Hindlimb muscle (tissue), 1 donor: ENCODE results near the gene MEGF6. TPM values are rescaled to one million over a fixed set of nuclear protein-coding genes. Genes with fewer than 3 reads are reported as not detected.

Experiments
- DNase-seq: peaks from one replicate; pipeline ENCODE4 v3.0.0-alpha.2; 2013
- polyA plus RNA-seq: library from polyadenylated mRNA; unstranded; fragments of 120-200 nt; gene quantifications from one replicate; pipeline ENCODE4 v1.2.1, GENCODE V29; 2013; ENCODE audit not compliant: insufficient read length

Gene MEGF6
- polyA plus RNA-seq, 1 donor, result 15.6 TPM

- no peak for DNase-seq
Measured at GRCh38 chr1:3535732-3536131, 75.6 kb downstream of the MEGF6 start.

DNA sequence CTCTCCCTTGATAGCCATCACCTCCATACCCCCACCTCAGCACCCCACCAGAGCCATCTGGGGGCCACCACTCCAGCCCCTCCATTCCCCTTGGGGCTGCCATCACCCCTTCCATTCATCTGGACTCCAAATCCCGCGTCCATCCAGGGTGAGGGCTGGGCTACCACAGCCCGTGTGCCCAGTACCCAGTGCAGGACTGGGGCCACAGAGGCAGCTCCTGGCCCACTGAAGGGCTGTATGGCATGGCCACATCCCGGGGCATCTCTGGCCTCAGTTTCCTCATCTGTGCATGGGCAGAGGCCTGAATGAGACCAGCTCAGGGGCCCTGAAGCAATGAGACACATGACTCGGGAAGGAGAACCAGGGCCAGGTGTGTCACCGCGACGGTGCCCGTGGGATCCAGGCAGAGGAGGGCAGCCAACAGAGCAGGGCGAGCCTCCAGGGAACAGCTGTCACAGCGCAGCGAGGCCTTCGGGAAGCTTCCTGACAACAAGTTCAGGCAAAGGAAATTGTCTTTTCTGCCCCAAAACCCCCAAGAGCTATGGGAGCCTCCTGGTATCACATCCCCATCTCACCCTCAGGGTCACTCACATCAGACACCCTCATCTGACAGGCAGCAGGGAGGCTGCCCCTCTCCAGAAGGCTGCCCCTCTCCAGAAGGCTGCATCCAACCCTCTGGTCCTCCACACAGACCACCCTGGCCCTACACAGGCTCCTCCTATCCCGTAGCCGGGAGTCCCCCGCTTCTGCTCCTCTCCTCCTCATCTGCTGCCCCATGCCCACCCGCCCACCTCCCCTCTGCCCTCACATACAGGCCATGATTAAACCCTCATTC, 76.3 kb downstream of the MEGF6 start:
- no peak for DNase-seq

GRCh38 chr1:3533067-3534048, 78.0 kb downstream of the MEGF6 start:
- DNase-seq, result no peak

GRCh38 chr1:3531928-3532327, 79.4 kb downstream of the MEGF6 start:
- DNase-seq, result no peak

DNA sequence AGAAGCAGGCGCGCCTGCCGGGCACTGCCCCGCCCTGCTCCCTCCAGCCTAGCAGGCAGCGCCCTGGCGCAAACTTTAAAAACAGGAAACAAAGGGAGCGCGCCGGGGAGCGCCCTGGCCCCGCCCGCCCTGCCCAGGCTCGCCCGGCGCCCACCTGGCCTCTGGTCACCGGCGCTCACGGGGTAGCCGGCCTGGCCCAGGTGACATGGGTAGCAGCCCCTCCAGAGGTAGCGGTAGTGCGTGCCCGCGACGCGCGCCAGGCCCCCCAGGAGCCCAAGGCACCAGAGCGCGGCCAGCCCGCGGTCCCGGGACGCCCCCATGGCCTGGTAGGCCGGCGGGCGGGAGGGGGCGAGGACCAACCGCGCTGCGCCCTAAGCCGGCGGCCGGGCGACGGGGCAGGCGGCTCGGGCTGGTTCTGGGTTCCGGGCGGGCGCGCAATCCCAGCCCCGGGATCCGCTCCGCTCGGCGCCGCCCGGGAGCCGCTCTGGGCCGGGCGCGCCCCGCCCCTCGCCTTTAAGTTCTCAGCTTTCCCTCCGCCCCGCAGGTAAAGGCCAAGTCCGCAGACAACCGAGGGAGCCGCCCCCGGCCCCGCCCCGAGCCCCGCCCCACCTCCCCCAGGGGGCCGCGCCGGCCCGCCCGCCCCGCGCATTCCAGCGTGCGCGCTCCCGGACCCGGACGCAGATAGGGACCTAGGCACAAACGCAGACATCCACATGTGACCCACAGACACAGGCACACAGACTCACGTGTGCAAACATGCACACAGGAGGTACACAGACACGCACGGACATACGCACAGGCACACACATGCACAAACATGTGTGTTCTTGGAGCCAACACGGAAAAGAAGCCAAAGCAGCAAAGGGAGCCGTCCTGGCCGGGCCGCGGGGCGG, 80.1 kb downstream of the MEGF6 start:
- peak; percentile 76 for DNase-seq

- no peak for DNase-seq
Measured at GRCh38 chr1:3530086-3530925, 81.0 kb downstream of the MEGF6 start.

DNA sequence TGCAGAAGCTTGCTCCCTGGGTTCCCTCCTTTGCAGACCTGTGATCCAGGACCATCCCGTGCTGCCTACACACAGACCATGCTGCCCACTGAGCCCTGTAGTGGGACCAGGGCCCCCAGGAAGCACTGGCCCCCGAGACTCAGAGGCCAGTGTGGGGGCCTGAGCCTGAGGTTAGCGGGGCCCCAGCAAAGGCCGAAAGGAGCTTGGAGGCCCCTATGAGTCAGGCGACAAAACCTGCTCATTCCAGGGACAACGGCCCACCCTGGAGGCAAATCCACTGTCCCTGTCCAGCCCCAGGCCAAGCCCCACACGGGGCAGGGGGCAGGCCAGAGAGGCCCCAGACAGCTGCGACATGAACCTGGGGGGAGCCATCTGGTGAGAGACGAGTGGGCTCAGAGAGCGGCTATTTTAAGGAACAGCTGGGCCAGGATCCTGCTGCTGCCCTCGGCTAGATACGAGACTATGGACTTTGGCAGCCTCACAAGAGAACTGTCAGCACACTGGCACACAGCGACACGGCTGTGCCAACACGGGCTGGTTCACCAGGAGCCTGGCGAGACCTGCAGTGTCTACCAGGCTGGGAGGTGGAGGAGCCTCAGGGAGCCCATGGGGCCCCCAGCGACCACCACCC, 82.1 kb downstream of the MEGF6 start:
- DNase-seq, result no peak

- DNase-seq, result no peak
Measured at GRCh38 chr1:3527774-3528173, 83.5 kb downstream of the MEGF6 start.

DNA sequence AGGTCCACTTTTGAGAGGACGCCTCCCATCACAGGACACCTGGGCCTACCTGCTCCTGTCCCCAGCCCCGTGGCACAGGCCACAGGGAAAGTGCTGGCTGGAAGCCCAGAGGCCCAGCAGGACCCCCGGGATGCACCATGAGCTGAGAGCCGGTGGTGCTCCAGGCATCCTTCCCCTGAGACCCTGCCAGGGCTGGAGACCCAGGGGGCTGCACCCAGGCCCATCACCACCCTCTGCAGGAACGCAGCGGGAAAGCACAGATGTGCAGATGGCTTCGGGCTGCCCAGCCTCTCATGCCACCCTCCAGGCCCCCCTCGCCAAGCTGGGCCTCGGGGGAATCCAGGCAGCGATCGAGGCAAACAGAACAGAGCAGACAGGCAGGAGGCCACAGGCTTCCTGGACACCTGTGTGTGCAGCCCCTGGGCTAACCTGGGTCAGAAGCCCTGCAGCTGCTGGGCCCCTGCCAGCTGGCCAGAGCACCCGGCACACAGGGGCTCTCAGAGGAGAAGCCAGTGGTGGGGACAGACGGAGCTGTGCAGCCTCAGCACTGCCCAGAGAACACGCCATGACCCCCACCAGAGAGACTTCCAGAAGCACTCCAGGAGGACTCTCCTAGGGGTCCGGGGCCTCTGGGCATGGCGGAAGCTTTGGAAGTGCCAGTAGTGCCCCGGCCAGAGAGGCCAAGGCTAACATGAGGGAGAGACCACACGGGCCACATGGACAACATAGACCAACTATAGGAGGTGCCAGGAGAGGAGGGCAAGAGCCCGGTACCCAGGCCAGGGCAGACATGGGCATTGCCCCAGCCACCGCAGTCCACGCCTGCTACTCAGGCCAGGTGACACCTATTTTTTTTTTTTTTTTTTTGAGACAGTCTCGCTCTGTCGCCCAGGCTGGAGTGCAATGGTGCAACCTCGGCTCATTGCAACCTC, 85.5 kb downstream of the MEGF6 start:
- no peak for DNase-seq

DNA sequence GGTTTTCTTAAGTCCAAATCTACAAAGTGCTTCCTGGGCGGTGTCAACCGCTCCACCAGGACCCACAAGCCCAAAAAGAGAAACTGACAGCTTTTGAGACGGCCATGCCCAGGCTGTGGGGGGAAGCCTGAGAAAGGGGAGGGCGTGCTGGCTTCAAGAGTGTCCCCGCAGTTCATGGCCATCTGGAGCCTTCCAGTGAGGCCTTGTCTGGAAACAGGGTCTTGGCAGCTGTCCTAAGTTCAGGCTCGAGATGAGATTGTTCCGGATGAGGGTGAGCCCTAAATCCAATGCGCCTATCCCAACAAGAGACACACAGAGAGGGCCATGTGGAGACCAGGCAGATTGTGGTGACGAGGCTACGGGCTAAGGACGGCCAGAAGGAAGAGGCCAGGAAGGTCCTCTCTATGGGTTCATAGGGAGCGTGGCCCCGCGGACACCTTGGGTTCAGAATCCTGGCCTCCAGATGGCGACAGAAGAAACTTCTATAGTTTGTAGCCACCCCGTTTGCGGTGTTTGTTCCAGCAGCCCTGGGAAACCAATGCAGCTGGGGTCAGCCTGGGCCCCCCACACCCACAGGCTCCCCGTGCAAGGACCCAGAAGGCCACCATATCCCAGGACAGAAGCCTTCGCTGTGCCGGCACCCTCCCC, 86.6 kb downstream of the MEGF6 start:
- DNase-seq, result no peak

DNA sequence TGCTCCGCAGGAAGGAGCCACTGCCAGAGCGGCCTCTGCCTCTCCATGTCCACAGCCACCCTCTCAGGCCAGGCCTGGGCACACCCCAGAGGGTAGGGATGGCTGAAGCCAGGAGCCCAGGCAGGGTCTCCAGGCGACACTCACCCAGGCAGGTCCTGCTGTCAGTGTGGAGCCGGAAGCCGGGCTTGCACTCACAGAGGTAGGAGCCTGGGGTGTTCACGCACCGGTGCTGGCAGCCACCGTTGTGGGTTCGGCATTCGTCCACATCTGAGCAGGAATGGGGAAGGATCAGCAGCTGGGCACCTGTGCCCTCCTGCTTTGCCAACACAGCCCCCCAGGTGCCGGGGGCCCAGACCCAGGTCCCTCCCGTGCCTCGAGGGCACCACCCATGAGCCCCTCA, 87.3 kb downstream of the MEGF6 start:
- DNase-seq, result no peak

- peak; percentile 80 for DNase-seq
Measured at GRCh38 chr1:3522564-3523265, 88.6 kb downstream of the MEGF6 start.

DNA sequence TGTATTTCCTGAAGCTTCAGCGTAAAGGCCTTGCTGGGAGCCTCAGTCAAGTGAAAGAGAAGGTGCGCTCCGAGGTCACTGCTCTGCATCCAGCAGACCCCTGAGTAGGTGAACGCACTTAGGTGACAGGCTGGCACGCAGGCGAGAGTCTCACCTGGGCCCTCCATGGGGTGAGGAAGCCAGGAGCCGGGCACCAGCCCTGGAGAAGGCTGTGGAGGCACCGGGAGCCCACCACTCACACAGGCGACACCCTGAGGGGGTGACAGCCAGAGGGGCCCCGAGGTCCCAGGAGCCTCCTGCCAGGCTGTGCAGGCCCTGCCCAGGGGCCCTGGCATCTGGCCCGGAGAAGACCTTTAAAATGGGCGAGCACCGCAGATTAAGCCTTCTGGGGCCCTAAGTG, 89.2 kb downstream of the MEGF6 start:
- no peak for DNase-seq

- DNase-seq, result no peak
Measured at GRCh38 chr1:3521426-3521825, 89.9 kb downstream of the MEGF6 start.

GRCh38 chr1:3520419-3521378, 90.6 kb downstream of the MEGF6 start:
- DNase-seq, result no peak

- no peak for DNase-seq
Measured at GRCh38 chr1:3519301-3519885, 91.9 kb downstream of the MEGF6 start.

GRCh38 chr1:3518756-3519155, 92.6 kb downstream of the MEGF6 start:
- no peak for DNase-seq
